Cardiac muscle cell (in vitro differentiated cells and primary cell): ENCODE measurements around the gene GATAD2A. TPM values are rescaled to one million over a fixed set of nuclear protein-coding genes. Genes with fewer than 3 reads are reported as not detected.
"Not testable (repeated sequence)": the region's sequence is repeated elsewhere in the genome, so short reads cannot be mapped to it uniquely, and the experiment has no call there.

Experiments
- DNase-seq, 2 donors: peaks; one replicate each; pipeline versions ENCODE4 v3.0.0 to v3.0.0-alpha.2; 2010 to 2017; ENCODE audit warnings: low read depth in 1 of 2, low spot score in 1 of 2
- H3K27ac ChIP-seq: fragments of 200-600 bp; sonication (generic); 2 replicates; pipeline ENCODE4 v1.5.1; 2016
- H3K27me3 ChIP-seq: fragments of 200-600 bp; sonication (generic); 2 replicates; pipeline ENCODE4 v1.6.0; 2016; ENCODE audit warnings: control low read depth
- H3K36me3 ChIP-seq: fragments of 200-600 bp; sonication (generic); 2 replicates; pipeline ENCODE4 v1.5.1; 2016; ENCODE audit warnings: control low read depth
- H3K4me1 ChIP-seq: fragments of 200-600 bp; sonication (generic); 2 replicates; pipeline ENCODE4 v1.8.1; 2017; ENCODE audit warnings: low read depth, mild to moderate bottlenecking, mixed run types
- H3K4me3 ChIP-seq: fragments of 200-600 bp; sonication (generic); 2 replicates; pipeline ENCODE4 v1.5.1; 2016; ENCODE audit warnings: mild to moderate bottlenecking
- H3K9me3 ChIP-seq: fragments of 200-600 bp; sonication (generic); 2 replicates; pipeline ENCODE4 v1.5.1; 2017; ENCODE audit warnings: low read depth, mild to moderate bottlenecking, control low read depth
- CTCF ChIP-seq: IDR thresholded peaks from 2 replicates; pipeline ENCODE4 v1.5.1; 2012; ENCODE audit warnings: low read depth, mild to moderate bottlenecking, low read length
- polyA plus RNA-seq: library from polyadenylated mRNA; unstranded; fragments of >200 nt; fragmentation: Nextera tagmentation; extraction: Ambion mirVana; gene quantifications from 2 replicates; pipeline ENCODE4 v1.2.1, GENCODE V29; 2016
- total RNA-seq: library from RNA; depleted of rRNA; stranded (reverse); fragments of >200 nt; gene quantifications from 2 replicates; pipeline ENCODE4 v1.2.3, GENCODE V29; 2016

Gene GATAD2A
- total and polyA plus RNA-seq, 2 experiments from 2014 or later = 32.3 to 98.3 TPM

GRCh38 chr19:19387108-19387507 is 18.4 kb upstream of the GATAD2A start:
- H3K27ac ChIP-seq = no peak overlapping the region
- H3K9me3 ChIP-seq = no peaks in the 10 kb centered on the region
- H3K27me3 ChIP-seq = no peaks in the 10 kb centered on the region
- no peak for DNase-seq
- H3K4me1 ChIP-seq = peaks cover 20% of the 10 kb centered on the region
- peak overlapping the region; percentile 75 for H3K4me3 ChIP-seq
- no peaks in the 10 kb centered on the region for H3K36me3 ChIP-seq
- no peak for TF ChIP-seq CTCF

GRCh38 chr19:19388568-19389555 is 16.6 kb upstream of the GATAD2A start:
- Histone ChIP-seq H3K4me1 (peaks cover 20% of the 10 kb centered on the region), H3K36me3 (no peaks in the 10 kb centered on the region), H3K9me3 (no peaks in the 10 kb centered on the region), H3K27ac (peak overlapping the region; percentile 79), H3K4me3 (no peak overlapping the region), H3K27me3 (no peaks in the 10 kb centered on the region)
- no peak for DNase-seq
- TF ChIP-seq CTCF = no peak

- not testable (repeated sequence) for H3K27me3 ChIP-seq, H3K4me3 ChIP-seq, H3K36me3 ChIP-seq, DNase-seq, H3K9me3 ChIP-seq
- peaks cover 19% of the 10 kb centered on the region for H3K4me1 ChIP-seq
- H3K27ac ChIP-seq = peak overlapping the region; percentile 79
Observed at GRCh38 chr19:19389683-19390082, 15.8 kb upstream of the GATAD2A start.

GRCh38 chr19:19394333-19394732 is 11.1 kb upstream of the GATAD2A start:
- H3K27me3 ChIP-seq, H3K4me1 ChIP-seq, H3K4me3 ChIP-seq, DNase-seq, H3K36me3 ChIP-seq, H3K9me3 ChIP-seq: not testable (repeated sequence)
- H3K27ac ChIP-seq = peak overlapping the region; percentile 60

GRCh38 chr19:19399733-19400433 is 5.6 kb upstream of the GATAD2A start:
- H3K9me3 ChIP-seq = no peaks in the 10 kb centered on the region
- peak in 1 of 2 donors; percentile 64 for DNase-seq
- H3K4me1 ChIP-seq = no peaks in the 10 kb centered on the region
- H3K36me3 ChIP-seq = no peaks in the 10 kb centered on the region
- no peak for TF ChIP-seq CTCF
- H3K4me3 ChIP-seq = no peak overlapping the region
- H3K27ac ChIP-seq = no peak overlapping the region
- H3K27me3 ChIP-seq = no peaks in the 10 kb centered on the region

- Histone ChIP-seq H3K4me1 (peaks cover 9% of the 10 kb centered on the region), H3K27me3 (no peaks in the 10 kb centered on the region), H3K4me3 (no peak overlapping the region), H3K36me3 (no peaks in the 10 kb centered on the region), H3K9me3 (no peaks in the 10 kb centered on the region), H3K27ac (no peak overlapping the region)
- DNase-seq = peak in 1 of 2 donors; percentile 68
- no peak for TF ChIP-seq CTCF
Observed at GRCh38 chr19:19402656-19403372, 2.7 kb upstream of the GATAD2A start.
